ENCODE data around the gene LGALS13. TPM values are rescaled to one million over a fixed set of nuclear protein-coding genes. Genes with fewer than 3 reads are reported as not detected.

LGALS13 gene
- total and polyA plus RNA-seq, 2 of the 8 experiments (the other 6 are each of a cell fraction or from before 2014, with no cell fraction given) = not detected

GRCh38 chr19:39553082-39553652 lies 49.2 kb upstream of the LGALS13 start:
- Histone ChIP-seq H2BK20ac (ENCODE audit: low read length) (no peak overlapping the region), H4K20me1 (replicated peaks in 1 of 2; ENCODE audit: control insufficient read depth in 1 of 2, insufficient read depth in 2 of 2, low read length in 2 of 2) (no peaks in the 10 kb centered on the region), H2BK5ac (ENCODE audit: low read depth, low read length) (no peak overlapping the region), H3K4me2 (ENCODE audit: insufficient read depth in 1 of 2, low read depth in 2 of 2, low read length in 2 of 2) (no peak overlapping the region), H3K79me2 (ENCODE audit: control insufficient read depth in 1 of 2, insufficient read depth in 2 of 2, low read length in 2 of 2) (no peaks in the 10 kb centered on the region), H4K5ac (ENCODE audit: insufficient read length, low read depth, low read length) (no peak overlapping the region), H3K56ac (replicated peaks; ENCODE audit: insufficient read length, low read depth, low read length) (no peak overlapping the region), H3K18ac (ENCODE audit: extremely low read depth, low read length) (no peak overlapping the region), H2AFZ (ENCODE audit: low read length) (no peak overlapping the region), H3K4me3 (ENCODE audit: extremely low read depth in 1 of 4, insufficient read depth in 2 of 4, low read depth in 3 of 4, low read length in 4 of 4) (no peak overlapping the region), H3K14ac (ENCODE audit: insufficient read length) (no peak overlapping the region), H3K9me3 (ENCODE audit: insufficient read depth in 2 of 2, low read depth in 1 of 2, low read length in 1 of 2) (no peaks in the 10 kb centered on the region), H2BK120ac (replicated peaks; ENCODE audit: low read depth, low read length) (no peak overlapping the region), H3K4me1 (replicated peaks in 1 of 4; ENCODE audit: control insufficient read depth in 3 of 4, insufficient read depth in 4 of 4, low read length in 3 of 4) (no peaks in the 10 kb centered on the region), H2BK15ac (ENCODE audit: low read length) (no peak overlapping the region; the same call in 1 of the 2 replicates), H3K27ac (ENCODE audit: low read depth, low read length) (no peak overlapping the region), H4K8ac (ENCODE audit: extremely low read depth, insufficient read depth, low read length) (no peak overlapping the region), H3K36me3 (ENCODE audit: control insufficient read depth in 2 of 4, insufficient read depth in 4 of 4, low read length in 3 of 4) (no peaks in the 10 kb centered on the region), H4K91ac (replicated peaks; ENCODE audit: insufficient read length, low read length) (no peak overlapping the region), H2AK5ac (ENCODE audit: low read depth, low read length) (no peak overlapping the region), H3K23me2 (ENCODE audit: low read depth, low read length) (no peaks in the 10 kb centered on the region), H3K4ac (replicated peaks; ENCODE audit: insufficient read length, low read depth, low read length) (no peak overlapping the region), H3K79me1 (ENCODE audit: low read depth, low read length) (no peaks in the 10 kb centered on the region), H3K23ac (ENCODE audit: insufficient read length) (no peak overlapping the region), H3K27me3 (replicated peaks in 1 of 4; ENCODE audit: control insufficient read depth in 3 of 4, extremely low read depth in 1 of 4, insufficient read depth in 3 of 4, low read length in 3 of 4) (no peaks in the 10 kb centered on the region), H3K9ac (replicated peaks in 1 of 4; ENCODE audit: extremely low read depth in 1 of 4, low read depth in 3 of 4, low read length in 3 of 4) (no peak overlapping the region), H2BK12ac (ENCODE audit: low read depth, low read length) (peak overlapping the region; percentile 80; the same call in 1 of the 2 replicates)
- ChIA-PET CTCF (ENCODE audit: partially characterized antibody) (interaction anchor here (0.7 to 6.8 kb wide), 5 partner anchors 10 to 218 kb away, joined by 3 to 108 read pairs (median 7); partner anchors contain the start of gene EID2B), POLR2A (ENCODE audit: partially characterized antibody) (interaction anchor here (1.2 kb wide), 2 partner anchors 9 to 118 kb away, joined by 3 read pairs; no protein-coding TSS in a partner anchor)
- 83% methylated on average over 7 of the region's 7 CpGs; no CpG with 5 or more reads in 1 of the 2 experiments for WGBS, 2 experiments (ENCODE audit: extremely low coverage in 1 of 2, insufficient coverage in 1 of 2, insufficient read length in 1 of 2, insufficient replicate concordance in 2 of 2, low coverage in 1 of 2, low lambda C conversion rate in 2 of 2, missing lambda C conversion rate in 1 of 2)
- DNase-seq (ENCODE audit: low read depth in 1 of 2, low spot score in 2 of 2) = no peak
- no peak for FAIRE-seq
- TF ChIP-seq RAD21 (IDR thresholded peaks at IDR 0.05 in 1 of 2, conservative IDR thresholded peaks at IDR 0.05 in 1 of 2; ENCODE audit: low read depth in 2 of 2, low read length in 2 of 2) (no peak), SUZ12 (IDR thresholded peaks at IDR 0.05; ENCODE audit: low read length) (no peak), BRCA1 (IDR thresholded peaks at IDR 0.05; ENCODE audit: low read depth, low read length) (no peak), RXRA (IDR thresholded peaks at IDR 0.05; ENCODE audit: insufficient read depth, low read depth, low read length) (no peak), CBX5 (IDR thresholded peaks at IDR 0.05; ENCODE audit: low read depth, low read length) (no peak), KDM5A (IDR thresholded peaks at IDR 0.05; ENCODE audit: low read length) (no peak), BACH1 (IDR thresholded peaks at IDR 0.05; ENCODE audit: low read length) (no peak), NANOG (IDR thresholded peaks at IDR 0.05; ENCODE audit: insufficient read depth, low read depth, low read length, poor library complexity, severe bottlenecking) (no peak)
- TF ChIP-seq, protein P1, sequence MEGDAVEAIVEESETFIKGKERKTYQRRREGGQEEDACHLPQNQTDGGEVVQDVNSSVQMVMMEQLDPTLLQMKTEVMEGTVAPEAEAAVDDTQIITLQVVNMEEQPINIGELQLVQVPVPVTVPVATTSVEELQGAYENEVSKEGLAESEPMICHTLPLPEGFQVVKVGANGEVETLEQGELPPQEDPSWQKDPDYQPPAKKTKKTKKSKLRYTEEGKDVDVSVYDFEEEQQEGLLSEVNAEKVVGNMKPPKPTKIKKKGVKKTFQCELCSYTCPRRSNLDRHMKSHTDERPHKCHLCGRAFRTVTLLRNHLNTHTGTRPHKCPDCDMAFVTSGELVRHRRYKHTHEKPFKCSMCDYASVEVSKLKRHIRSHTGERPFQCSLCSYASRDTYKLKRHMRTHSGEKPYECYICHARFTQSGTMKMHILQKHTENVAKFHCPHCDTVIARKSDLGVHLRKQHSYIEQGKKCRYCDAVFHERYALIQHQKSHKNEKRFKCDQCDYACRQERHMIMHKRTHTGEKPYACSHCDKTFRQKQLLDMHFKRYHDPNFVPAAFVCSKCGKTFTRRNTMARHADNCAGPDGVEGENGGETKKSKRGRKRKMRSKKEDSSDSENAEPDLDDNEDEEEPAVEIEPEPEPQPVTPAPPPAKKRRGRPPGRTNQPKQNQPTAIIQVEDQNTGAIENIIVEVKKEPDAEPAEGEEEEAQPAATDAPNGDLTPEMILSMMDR (IDR thresholded peaks at IDR 0.05; ENCODE audit: control extremely low read depth in 1 of 3, insufficient read depth in 1 of 3, low read depth in 1 of 3, low read length in 3 of 3) = no peak

All from H1 (cell line).